ENCODE measurements around the gene SPATA19. TPM values are rescaled to one million over a fixed set of nuclear protein-coding genes. Genes with fewer than 3 reads are reported as not detected.

Gene SPATA19
- total RNA-seq, 1 donor from 2014 or later = not detected

DNA sequence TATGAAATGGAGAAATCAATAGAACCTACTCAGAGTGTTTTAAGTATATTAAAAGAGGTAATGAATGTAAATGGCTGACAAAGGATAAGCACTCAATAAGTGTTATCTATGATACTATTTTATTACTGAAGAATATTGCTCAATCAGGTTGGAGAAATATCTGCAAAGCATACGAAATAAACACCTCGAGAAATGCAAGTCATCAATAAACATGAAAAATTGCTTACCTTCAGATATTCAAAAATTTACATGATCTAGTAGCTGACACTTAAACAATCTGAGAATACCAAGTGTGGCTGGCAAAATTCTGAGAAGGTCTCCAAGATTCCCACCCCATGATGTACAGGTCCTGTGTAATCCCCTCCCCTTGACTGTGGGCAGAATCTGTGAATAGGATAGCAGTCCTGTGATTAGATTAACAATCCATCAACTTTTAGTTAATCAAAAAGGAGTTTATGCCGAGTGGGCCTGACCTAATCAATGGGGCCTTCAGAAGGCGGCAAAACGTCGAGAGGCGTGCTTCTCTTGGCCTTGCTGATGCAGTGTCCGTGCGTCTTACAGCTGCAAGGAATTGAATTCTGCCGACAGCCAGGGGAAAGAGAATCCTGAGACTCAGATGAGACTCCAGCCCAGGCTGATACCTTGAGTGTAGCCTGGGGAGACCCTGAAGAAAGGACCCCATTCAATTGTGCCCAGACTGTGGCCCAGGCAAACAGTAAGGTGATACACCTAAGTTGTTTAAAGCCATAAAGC, 49.1 kb downstream of the SPATA19 start:
- no peak for TF ChIP-seq POLR2AphosphoS5 (IDR thresholded peaks at IDR 0.05; ENCODE audit: insufficient read depth in 1 of 2, low read depth in 1 of 2)
- TF ChIP-seq, protein P1, sequence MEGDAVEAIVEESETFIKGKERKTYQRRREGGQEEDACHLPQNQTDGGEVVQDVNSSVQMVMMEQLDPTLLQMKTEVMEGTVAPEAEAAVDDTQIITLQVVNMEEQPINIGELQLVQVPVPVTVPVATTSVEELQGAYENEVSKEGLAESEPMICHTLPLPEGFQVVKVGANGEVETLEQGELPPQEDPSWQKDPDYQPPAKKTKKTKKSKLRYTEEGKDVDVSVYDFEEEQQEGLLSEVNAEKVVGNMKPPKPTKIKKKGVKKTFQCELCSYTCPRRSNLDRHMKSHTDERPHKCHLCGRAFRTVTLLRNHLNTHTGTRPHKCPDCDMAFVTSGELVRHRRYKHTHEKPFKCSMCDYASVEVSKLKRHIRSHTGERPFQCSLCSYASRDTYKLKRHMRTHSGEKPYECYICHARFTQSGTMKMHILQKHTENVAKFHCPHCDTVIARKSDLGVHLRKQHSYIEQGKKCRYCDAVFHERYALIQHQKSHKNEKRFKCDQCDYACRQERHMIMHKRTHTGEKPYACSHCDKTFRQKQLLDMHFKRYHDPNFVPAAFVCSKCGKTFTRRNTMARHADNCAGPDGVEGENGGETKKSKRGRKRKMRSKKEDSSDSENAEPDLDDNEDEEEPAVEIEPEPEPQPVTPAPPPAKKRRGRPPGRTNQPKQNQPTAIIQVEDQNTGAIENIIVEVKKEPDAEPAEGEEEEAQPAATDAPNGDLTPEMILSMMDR (IDR thresholded peaks at IDR 0.05) = no peak
- no peak for TF ChIP-seq POLR2A (IDR thresholded peaks at IDR 0.05)
- intact Hi-C loops (cut with DNase I) = no loop called here
- no peaks in the 10 kb centered on the region for H3K27me3 ChIP-seq
- no peak overlapping the region for H3K4me3 ChIP-seq
- H3K4me1 ChIP-seq = no peaks in the 10 kb centered on the region
- no peaks in the 10 kb centered on the region for H3K36me3 ChIP-seq
- H3K27ac ChIP-seq = no peak overlapping the region
- no peaks in the 10 kb centered on the region for H3K9me3 ChIP-seq
- DNase-seq (ENCODE audit: extremely low spot score in 2 of 2) = no peak

DNA sequence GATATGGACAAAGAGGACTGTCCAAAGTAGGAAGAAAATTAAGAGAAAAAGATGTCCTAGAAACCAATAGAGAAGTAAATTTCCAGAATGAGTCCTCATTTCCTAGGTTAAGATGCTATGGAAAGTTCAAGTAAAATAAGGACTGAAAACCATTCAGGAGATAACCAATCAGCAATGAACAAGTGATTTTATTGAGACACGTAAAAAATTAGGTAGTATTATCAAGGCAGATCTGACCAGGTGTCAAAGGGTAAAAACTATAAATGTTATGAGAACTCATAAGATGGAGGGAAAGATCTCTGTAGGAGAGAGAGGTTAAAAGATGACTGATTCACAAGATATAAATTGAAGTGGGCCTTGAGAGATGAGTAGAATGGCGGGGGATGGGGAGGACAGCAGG, 50.2 kb downstream of the SPATA19 start:
- Histone ChIP-seq H3K4me3 (no peak overlapping the region), H3K36me3 (no peaks in the 10 kb centered on the region), H3K27me3 (no peaks in the 10 kb centered on the region), H3K4me1 (no peaks in the 10 kb centered on the region), H3K27ac (no peak overlapping the region), H3K9me3 (no peaks in the 10 kb centered on the region)
- DNase-seq (ENCODE audit: extremely low spot score in 2 of 2) = no peak
- TF ChIP-seq POLR2A (IDR thresholded peaks at IDR 0.05) = no peak
- no peak for TF ChIP-seq POLR2AphosphoS5 (IDR thresholded peaks at IDR 0.05; ENCODE audit: insufficient read depth in 1 of 2, low read depth in 1 of 2)
- TF ChIP-seq, protein P1 (IDR thresholded peaks at IDR 0.05) = no peak
- intact Hi-C loops (cut with DNase I) = no loop called here

DNA sequence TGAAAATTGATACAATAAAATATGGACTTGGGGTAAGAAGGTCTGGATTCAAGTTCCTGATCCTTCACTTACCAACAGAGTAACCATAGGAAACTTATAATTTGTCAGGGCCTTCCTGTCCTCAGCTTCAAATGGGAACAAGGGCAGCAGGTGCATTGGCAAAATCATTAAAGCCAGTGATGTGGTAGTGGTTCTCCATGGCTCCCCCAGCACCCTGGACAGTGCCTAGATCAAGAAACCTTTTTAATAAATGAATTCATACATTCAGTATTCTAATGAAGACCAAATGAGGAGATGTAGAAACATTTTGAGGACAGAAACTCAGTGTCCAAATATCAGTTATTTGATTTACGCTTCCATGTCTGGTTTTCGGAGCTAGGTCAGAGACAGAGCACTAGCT, 51.1 kb downstream of the SPATA19 start:
- Histone ChIP-seq H3K4me1 (no peaks in the 10 kb centered on the region), H3K9me3 (no peaks in the 10 kb centered on the region), H3K36me3 (no peaks in the 10 kb centered on the region), H3K4me3 (no peak overlapping the region), H3K27ac (no peak overlapping the region), H3K27me3 (no peaks in the 10 kb centered on the region)
- no peak for DNase-seq (ENCODE audit: extremely low spot score in 2 of 2)
- intact Hi-C loops (cut with DNase I) = no loop called here
- TF ChIP-seq POLR2A (IDR thresholded peaks at IDR 0.05) = no peak
- TF ChIP-seq, protein P1 (IDR thresholded peaks at IDR 0.05) = no peak
- no peak for TF ChIP-seq POLR2AphosphoS5 (IDR thresholded peaks at IDR 0.05; ENCODE audit: insufficient read depth in 1 of 2, low read depth in 1 of 2)

DNA sequence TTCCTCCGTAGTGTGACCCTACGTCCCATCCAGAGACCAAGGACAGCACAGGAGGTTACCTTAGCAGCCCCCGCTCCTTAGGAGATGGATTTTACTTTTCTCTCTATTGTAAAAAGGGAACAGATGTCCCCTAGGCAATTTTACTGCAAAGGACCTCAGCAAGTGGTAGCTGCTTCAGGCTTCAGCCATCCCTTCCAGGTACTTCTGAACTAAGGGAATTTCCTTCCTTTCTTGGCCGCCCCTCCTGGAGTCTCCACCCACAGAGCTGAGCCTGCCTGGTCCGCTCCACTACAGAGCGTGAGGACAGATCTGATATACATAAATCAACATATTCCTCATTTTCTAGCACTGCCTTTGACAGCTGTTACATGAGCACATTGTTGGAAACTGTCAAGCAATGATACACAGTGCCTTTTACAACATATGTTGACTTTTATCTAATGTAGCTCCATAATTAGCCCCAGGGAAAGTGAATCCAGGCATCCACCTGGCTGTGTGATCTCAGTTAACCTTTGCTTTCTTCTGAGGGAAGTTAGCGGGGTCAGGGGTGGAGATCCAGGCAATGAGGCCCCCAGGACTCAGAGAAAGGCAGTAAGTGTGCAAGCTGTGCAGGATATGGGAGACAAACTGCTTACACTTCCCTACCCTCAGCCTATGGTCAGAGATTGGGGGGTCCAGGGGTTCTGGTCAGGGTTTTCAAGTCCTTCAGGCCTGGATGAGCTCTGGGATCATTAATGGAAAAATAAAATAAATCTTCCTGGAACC, 51.9 kb downstream of the SPATA19 start:
- Histone ChIP-seq H3K4me3 (no peak overlapping the region), H3K27ac (no peak overlapping the region), H3K27me3 (no peaks in the 10 kb centered on the region), H3K36me3 (no peaks in the 10 kb centered on the region), H3K9me3 (no peaks in the 10 kb centered on the region), H3K4me1 (no peaks in the 10 kb centered on the region)
- DNase-seq (ENCODE audit: extremely low spot score in 2 of 2) = no peak
- TF ChIP-seq POLR2AphosphoS5 (IDR thresholded peaks at IDR 0.05; ENCODE audit: insufficient read depth in 1 of 2, low read depth in 1 of 2) (no peak), POLR2A (IDR thresholded peaks at IDR 0.05) (no peak)
- TF ChIP-seq, protein P1 (IDR thresholded peaks at IDR 0.05) = no peak
- intact Hi-C loops (cut with DNase I) = no loop called here

DNA sequence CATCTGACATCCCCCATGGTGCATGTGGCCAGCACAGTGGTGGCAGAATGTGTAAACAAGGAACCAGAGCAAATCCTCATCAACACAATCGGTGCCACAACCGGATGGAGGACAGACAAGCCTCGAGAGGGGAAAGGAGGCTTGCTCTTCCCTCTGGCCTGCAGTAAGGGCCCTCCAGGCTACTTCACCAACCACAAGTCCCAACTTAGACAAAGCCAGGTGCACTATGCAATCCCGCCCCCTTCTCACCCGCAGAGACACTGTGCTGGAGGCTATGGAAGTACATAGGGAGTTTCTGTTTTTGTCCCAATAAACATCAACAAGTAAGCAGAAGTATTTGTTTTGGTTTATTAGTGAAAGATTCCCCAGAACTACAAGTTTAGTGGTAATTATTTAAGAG, 54.3 kb downstream of the SPATA19 start:
- intact Hi-C loops (cut with DNase I) = no loop called here
- no peaks in the 10 kb centered on the region for H3K27me3 ChIP-seq
- no peak overlapping the region for H3K27ac ChIP-seq
- no peak overlapping the region for H3K4me3 ChIP-seq
- H3K4me1 ChIP-seq = peaks cover 8% of the 10 kb centered on the region
- no peak for DNase-seq (ENCODE audit: extremely low spot score in 2 of 2)
- no peaks in the 10 kb centered on the region for H3K9me3 ChIP-seq
- no peaks in the 10 kb centered on the region for H3K36me3 ChIP-seq
- TF ChIP-seq, protein P1 (IDR thresholded peaks at IDR 0.05) = no peak
- TF ChIP-seq POLR2A (IDR thresholded peaks at IDR 0.05) (no peak), POLR2AphosphoS5 (IDR thresholded peaks at IDR 0.05; ENCODE audit: insufficient read depth in 1 of 2, low read depth in 1 of 2) (no peak)
